IPS DF 6.9 (cell line): ENCODE measurements around the gene ASCC2.

Experiments used
- DNase-seq: peaks from one replicate; pipeline ENCODE4 v3.0.0-alpha.2; 2013; ENCODE audit warnings: low read depth, low spot score
- H3K27ac ChIP-seq: one replicate; pipeline ENCODE4 v1.5.1; 2013; ENCODE audit warnings: low read length, control low read depth
- H3K27me3 ChIP-seq: 2 replicates; pipeline ENCODE4 v1.6.1; 2013; ENCODE audit warnings: mild to moderate bottlenecking, low read length; ENCODE audit not compliant: control insufficient read depth, insufficient read depth
- H3K36me3 ChIP-seq: 2 replicates; pipeline ENCODE4 v1.6.1; 2013; ENCODE audit warnings: low read length; ENCODE audit not compliant: control insufficient read depth, insufficient read depth
- H3K4me1 ChIP-seq: 2 replicates; pipeline ENCODE4 v1.6.1; 2013; ENCODE audit warnings: low read length; ENCODE audit not compliant: control insufficient read depth, insufficient read depth
- H3K4me3 ChIP-seq: 2 replicates; pipeline ENCODE4 v1.5.1; 2013; ENCODE audit warnings: mild to moderate bottlenecking, low read length
- H3K9me3 ChIP-seq: 2 replicates; pipeline ENCODE4 v1.6.1; 2013; ENCODE audit warnings: low read length, inconsistent platforms; ENCODE audit not compliant: control insufficient read depth, insufficient read depth
- WGBS: extraction: QIAGEN DNeasy Blood & Tissue Kit; methylation state at CpG from one replicate; pipeline ENCODE4 v1.1.7; 2013; ENCODE audit warnings: mixed read lengths, missing lambda C conversion rate; ENCODE audit not compliant: insufficient read length, insufficient coverage; 5-methylcytosine and 5-hydroxymethylcytosine counted together

The ASCC2 gene

DNA sequence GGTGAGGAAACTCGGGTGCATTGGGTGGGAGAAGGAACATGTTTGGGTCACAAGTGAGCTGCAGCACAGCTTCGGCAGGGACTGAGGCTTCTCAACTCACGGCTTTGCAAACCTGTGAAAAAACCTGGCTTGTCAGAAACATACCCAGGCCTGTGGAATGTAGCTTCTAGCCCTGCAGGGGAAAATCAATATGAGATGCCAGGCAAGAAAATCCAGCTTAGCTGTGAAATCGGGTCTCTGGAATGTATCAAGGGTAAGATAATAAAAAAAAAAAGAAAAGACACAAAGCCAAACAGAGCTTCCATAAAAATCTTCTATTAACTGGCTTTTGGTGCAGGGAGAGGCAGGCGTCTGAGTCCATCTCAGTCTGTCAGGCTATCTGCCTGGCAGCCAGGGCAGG, 42.4 kb downstream of the ASCC2 start:
- H3K4me3 ChIP-seq: no peak overlapping the region
- no peaks in the 10 kb centered on the region for H3K9me3 ChIP-seq
- WGBS: no CpG with 5 or more reads among the region's 5 CpGs
- no peaks in the 10 kb centered on the region for H3K4me1 ChIP-seq
- H3K36me3 ChIP-seq: peaks cover 13% of the 10 kb centered on the region
- no peak overlapping the region for H3K27ac ChIP-seq
- DNase-seq: no peak
- H3K27me3 ChIP-seq: no peaks in the 10 kb centered on the region

DNA sequence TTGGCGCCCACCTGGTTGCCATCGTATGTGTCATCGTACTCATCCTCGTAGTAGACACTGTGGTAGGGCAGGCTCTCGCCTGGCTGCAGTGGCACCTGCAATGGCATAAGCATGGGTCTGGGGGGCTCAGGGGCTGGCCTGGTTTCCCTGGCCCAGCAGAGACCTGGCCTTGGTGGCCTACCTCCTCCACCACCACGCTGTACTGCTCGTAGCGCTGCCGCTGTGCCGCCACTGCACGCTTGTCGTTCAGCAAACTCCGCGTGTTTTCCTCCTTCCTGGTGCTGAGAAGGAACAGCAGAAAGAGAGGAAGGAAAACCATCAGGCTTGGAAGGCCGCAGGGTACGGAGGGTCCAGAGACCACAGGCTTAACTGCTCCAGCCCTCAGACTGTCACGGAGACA, 44.7 kb downstream of the ASCC2 start:
- no peak for DNase-seq
- H3K4me1 ChIP-seq: no peaks in the 10 kb centered on the region
- peaks cover 24% of the 10 kb centered on the region for H3K36me3 ChIP-seq
- no peaks in the 10 kb centered on the region for H3K27me3 ChIP-seq
- no CpG with 5 or more reads among the region's 17 CpGs for WGBS
- no peak overlapping the region for H3K27ac ChIP-seq
- no peak overlapping the region for H3K4me3 ChIP-seq
- H3K9me3 ChIP-seq: no peaks in the 10 kb centered on the region

DNA sequence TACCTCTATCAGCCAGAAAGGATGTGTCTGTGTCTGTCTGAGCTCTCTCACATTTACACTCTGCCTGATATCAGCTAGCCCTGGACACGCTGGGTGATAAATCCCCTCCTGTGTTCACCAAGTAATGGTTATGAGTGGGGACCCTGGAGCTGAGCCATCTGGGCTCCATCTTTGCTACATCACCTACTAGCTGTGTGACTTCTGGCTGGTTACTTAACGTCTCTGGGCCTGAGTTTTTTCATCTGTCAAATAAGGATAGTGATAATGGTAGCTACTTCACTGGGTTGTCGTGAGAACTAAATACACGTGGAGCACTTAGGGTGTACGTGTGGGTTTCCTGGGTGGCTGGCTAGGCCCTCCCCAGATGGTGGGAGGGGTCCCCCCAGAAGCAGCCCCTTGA, 48.0 kb downstream of the ASCC2 start:
- no peaks in the 10 kb centered on the region for H3K9me3 ChIP-seq
- H3K27me3 ChIP-seq: no peaks in the 10 kb centered on the region
- H3K27ac ChIP-seq: no peak overlapping the region
- peaks cover 24% of the 10 kb centered on the region for H3K36me3 ChIP-seq
- DNase-seq: no peak
- no CpG with 5 or more reads among the region's 5 CpGs for whole genome bisulfite sequencing
- no peaks in the 10 kb centered on the region for H3K4me1 ChIP-seq
- no peak overlapping the region for H3K4me3 ChIP-seq

DNA sequence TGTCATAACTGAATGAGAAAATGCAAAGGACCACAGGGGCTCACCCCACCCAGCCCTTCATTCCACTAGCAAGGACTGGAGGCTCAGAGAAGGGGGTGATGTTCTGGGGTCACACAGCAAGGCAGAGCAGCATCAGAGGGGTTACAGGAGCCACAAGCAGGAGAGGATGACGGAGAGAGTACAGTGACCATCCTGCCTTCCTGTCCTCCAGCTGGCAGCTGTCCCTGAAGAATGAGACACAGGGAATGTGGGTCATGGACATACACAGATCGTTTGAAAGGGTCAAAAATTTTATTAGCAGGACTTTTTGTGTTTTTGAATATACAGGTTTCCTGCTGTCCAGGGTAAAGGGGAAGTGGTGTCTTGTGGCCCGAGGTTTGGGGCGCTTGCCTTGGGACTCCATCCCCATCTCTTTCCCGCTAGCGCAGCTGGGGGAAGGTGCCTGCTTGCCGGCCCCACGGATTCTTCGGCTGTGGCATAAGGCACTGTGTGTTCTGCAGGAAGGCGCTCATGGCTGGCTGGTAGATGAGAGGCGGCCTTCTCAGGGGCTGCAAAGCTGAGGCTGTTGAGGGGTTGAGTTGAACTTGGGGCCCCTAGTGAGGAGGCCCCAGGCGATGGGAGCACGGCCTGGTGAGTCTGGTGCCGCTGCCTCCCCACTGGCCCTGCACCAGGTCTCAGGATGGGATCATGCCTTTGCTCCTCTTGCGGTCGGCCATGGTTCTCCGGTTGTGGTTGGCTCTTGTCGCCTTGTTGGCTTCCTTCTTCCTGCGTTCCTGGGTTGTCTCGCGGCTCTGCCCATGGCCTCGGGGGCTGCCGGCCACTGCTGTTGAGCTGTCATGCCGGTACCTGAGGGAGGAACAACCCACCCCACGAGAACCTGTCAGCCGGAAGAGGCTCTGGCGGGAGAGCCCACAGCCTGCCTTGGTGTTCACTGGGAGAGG, 49.5 kb downstream of the ASCC2 start:
- WGBS: no CpG with 5 or more reads among the region's 27 CpGs
- no peak for DNase-seq
- H3K4me1 ChIP-seq: no peaks in the 10 kb centered on the region
- no peaks in the 10 kb centered on the region for H3K9me3 ChIP-seq
- H3K27ac ChIP-seq: no peak overlapping the region
- H3K36me3 ChIP-seq: peaks cover 24% of the 10 kb centered on the region
- H3K4me3 ChIP-seq: no peak overlapping the region
- no peaks in the 10 kb centered on the region for H3K27me3 ChIP-seq

DNA sequence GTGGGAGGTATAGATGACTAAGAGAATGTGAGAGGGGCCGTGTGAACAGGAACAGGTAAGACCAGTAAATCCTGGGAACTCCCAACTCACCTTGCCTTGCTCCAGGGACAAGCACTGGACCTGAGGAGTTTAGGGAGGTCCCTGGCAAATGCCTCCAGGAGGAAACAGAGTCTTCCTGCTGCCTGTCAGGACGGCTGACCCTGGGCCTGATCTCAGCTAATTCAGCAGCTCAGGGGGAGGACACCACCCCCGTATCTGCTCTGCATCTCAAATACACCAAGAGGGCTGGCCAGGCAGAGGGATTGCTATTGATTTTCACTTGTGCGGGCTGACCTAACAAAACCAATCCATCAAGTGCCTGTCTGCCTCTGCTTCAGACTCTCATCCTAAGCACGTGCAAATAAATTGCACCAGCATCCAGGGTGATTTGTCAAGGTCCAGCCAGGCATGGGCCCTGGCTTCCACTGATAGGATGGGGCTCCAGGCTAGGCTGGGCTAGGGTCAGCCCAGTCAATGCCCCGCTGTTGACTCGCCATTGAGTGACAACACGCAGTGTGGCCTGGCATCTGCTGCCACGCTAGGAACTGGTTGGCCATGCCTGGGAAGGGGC, 50.6 kb downstream of the ASCC2 start:
- H3K36me3 ChIP-seq: peaks cover 16% of the 10 kb centered on the region
- no peak overlapping the region for H3K27ac ChIP-seq

DNA sequence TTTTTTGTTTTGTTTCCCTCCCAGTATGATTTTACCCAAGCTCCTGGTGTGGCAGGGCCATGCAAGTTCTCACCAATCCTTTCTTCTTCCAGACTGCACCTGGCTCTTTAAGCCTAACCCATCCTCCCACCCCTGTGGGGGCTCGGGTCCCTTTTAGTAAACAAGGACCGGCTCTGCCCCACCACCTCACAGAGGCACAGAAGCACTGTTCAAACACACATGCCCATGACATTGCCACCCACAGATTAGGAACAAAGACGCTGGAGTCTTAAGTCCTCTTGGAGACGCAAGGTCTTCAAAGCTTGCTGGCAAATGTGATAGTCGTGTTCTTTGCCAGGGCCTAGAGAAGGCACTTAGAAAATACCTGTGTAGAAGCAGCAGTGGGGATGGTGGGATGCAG, 52.0 kb downstream of the ASCC2 start:
- no CpG with 5 or more reads among the region's 5 CpGs for WGBS
- no peak for DNase-seq

More for the DNA sequence above, 50.6 kb downstream of the ASCC2 start:
- H3K4me1 ChIP-seq: no peaks in the 10 kb centered on the region
- DNase-seq: no peak
- H3K4me3 ChIP-seq: no peak overlapping the region
- H3K9me3 ChIP-seq: no peaks in the 10 kb centered on the region
- no peaks in the 10 kb centered on the region for H3K27me3 ChIP-seq
- WGBS: no CpG with 5 or more reads among the region's 9 CpGs

DNA sequence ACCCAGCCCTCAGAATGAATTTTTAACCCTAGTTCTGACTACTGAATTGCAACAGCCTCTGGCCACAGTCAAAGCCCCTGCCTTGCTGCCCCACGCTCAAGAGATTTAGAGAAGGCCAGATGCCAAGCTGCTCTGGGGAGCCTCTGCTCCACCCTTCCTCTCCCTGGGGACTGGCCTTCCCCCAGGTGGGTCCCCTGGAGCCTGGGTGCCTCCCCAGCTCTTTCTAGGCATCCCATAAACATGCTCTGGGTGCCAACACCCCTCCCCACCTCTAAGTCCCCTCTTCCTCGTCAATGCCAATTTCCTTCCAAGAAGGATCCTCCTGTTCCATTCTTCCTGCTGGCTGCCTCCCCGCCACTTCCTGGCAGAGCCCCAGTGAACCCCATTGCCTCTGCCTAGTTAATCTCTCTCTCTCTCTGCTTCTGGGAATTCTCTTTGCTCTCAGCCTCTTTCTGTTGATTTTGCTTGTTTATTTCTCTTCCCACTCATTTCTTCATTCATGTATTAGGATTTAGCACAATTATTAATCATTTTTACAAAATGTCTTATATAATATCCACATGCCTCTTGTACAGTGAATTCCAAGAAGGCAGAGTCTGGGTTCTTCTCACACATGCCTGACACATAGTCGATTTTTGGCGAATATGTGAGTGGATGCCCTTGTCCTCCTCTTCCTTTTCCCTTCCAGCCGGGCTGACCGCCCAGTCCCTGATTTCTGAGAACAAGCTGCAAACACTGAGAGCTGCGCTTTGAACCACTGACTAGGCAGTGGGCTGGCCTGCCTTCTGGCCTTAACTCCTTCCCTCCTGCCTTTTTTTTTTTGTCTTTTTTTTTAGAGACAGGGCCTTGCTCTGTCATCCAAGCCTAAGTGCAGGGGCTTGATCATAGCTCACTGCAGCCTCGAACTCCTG, 53.4 kb downstream of the ASCC2 start:
- H3K4me1 ChIP-seq: no peaks in the 10 kb centered on the region; the same call in 1 of the 2 replicates
- no peak for DNase-seq
- H3K9me3 ChIP-seq: no peaks in the 10 kb centered on the region
- H3K27ac ChIP-seq: no peak overlapping the region
- H3K27me3 ChIP-seq: no peaks in the 10 kb centered on the region
- peaks cover 5% of the 10 kb centered on the region; the same call in 1 of the 2 replicates for H3K36me3 ChIP-seq
- WGBS: no CpG with 5 or more reads among the region's 9 CpGs
- no peak overlapping the region for H3K4me3 ChIP-seq

More for the DNA sequence above, 52.0 kb downstream of the ASCC2 start:
- H3K27me3 ChIP-seq: no peaks in the 10 kb centered on the region
- H3K4me1 ChIP-seq: no peaks in the 10 kb centered on the region; the same call in 1 of the 2 replicates
- no peaks in the 10 kb centered on the region for H3K9me3 ChIP-seq
- H3K36me3 ChIP-seq: peaks cover 16% of the 10 kb centered on the region
- no peak overlapping the region for H3K4me3 ChIP-seq
- H3K27ac ChIP-seq: no peak overlapping the region

DNA sequence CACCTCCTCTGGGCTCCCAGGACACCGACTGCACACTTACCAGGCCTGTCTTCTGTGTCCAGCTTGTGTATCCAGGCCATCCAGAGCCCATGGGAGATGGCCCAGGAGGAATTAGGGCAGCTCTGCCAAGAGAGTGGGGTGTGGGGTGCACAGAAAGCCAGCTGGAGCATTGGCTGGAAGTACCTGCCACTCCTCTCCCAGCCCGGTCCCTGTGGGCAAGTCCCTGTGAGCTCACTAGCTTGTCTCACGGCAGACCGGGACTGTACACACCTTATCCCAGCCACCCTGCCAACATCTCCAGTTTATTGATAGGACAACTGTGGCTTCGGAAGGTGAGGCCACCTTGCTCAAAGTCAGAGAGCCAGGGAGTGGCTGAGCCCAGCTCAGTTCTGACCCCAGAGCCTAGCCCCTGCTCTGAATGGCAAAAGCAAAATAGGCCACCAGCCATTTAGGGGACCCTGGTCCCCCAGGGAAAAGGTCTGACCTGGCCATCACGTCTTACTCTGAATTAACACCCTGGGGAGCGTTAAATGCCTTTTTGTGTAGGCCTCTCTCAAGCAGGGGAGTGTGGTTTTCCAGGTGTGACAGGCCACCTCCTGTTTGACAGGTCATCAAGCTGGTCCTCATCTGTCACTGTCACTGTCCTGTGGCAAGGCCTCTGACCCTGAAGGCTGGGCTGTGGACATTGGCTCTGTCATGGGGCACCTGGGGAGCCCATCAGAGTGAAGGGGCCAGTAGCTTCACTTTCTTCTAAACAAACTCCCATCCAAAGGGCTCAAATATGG, 55.8 kb downstream of the ASCC2 start:
- H3K27ac ChIP-seq: no peak overlapping the region
- DNase-seq: no peak
- no peaks in the 10 kb centered on the region for H3K9me3 ChIP-seq
- WGBS: no CpG with 5 or more reads among the region's 7 CpGs
- no peaks in the 10 kb centered on the region; the same call in 1 of the 2 replicates for H3K4me1 ChIP-seq
- no peaks in the 10 kb centered on the region for H3K36me3 ChIP-seq
- no peaks in the 10 kb centered on the region for H3K27me3 ChIP-seq
- H3K4me3 ChIP-seq: no peak overlapping the region

DNA sequence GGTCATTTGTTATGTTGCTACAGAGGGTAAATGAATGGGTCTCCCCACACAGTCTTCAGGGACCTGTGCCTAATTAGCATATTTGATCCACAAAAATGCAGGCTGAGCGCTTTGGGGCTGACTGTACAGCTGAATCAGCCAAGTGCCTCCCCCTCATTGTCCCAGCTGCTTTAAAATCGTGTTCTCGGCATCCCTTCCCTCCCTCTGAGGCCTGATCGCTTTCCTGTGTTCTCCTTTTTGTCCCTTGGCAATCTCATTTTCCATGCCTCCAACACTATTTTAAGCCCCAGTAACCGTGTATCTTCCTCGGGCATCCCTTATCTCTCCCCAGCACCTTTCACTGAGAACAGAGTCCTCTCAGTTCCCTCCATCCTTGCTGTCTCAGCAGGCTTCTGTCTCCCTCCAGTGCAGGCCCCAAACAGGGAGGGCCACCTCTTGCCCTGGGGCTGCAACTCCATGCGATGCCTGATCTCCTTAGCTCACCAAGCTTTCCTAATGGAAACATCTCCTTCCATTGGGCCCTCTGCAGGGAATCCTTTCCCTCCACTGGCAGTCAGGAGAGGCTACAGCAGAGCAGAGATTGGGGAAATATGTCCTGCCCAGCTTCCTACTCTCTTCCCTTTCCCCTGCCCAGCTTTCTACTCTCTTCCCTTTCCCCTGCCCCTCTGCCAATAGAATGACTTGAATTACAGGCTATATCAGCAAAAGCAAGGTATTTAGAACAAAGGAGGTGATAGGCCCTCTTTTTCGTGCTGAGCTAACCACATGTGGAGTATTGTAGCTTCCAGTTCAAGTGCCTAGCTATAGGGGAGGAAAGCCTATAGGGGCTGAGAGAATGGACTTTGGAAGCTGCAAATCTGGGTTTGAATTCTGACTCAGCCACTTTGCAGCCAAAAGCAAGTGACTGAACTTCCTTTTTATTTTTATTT, 57.1 kb downstream of the ASCC2 start:
- no peaks in the 10 kb centered on the region for H3K27me3 ChIP-seq
- H3K36me3 ChIP-seq: no peaks in the 10 kb centered on the region
- no peak overlapping the region for H3K4me3 ChIP-seq
- no peaks in the 10 kb centered on the region for H3K9me3 ChIP-seq
- no peaks in the 10 kb centered on the region; the same call in 1 of the 2 replicates for H3K4me1 ChIP-seq
- no peak overlapping the region for H3K27ac ChIP-seq
- no peak for DNase-seq
- WGBS: no CpG with 5 or more reads among the region's 8 CpGs
